Trophoblast cell (in vitro differentiated cells and primary cell): Measurements from ENCODE around the gene ACVR1B.

Experiments used
- DNase-seq, 2 donors: peaks; one replicate each; pipeline ENCODE4 v3.0.0-alpha.2; 2016
- H2AFZ ChIP-seq: 2 replicates; pipeline ENCODE4 v1.6.1; 2013; ENCODE audit warnings: low read length, moderate library complexity, mild to moderate bottlenecking; ENCODE audit not compliant: insufficient read depth, poor library complexity
- H2AK5ac ChIP-seq: 2 replicates; pipeline ENCODE4 v1.6.1; 2013; ENCODE audit warnings: mild to moderate bottlenecking, low read length
- H2BK120ac ChIP-seq: 2 replicates; pipeline ENCODE4 v1.6.1; 2013; ENCODE audit warnings: low read length, mild to moderate bottlenecking, moderate library complexity; ENCODE audit not compliant: insufficient read depth, poor library complexity
- H2BK12ac ChIP-seq: 2 replicates; pipeline ENCODE4 v1.6.1; 2013; ENCODE audit warnings: mild to moderate bottlenecking, low read length, moderate library complexity
- H2BK5ac ChIP-seq: 2 replicates; pipeline ENCODE4 v1.6.1; 2013; ENCODE audit warnings: low read length, low read depth, moderate library complexity, mild to moderate bottlenecking; ENCODE audit not compliant: poor library complexity
- H3K14ac ChIP-seq: 2 replicates; pipeline ENCODE4 v1.6.1; 2013; ENCODE audit warnings: mild to moderate bottlenecking, low read length
- H3K18ac ChIP-seq: 2 replicates; pipeline ENCODE4 v1.6.1; 2013; ENCODE audit warnings: mild to moderate bottlenecking, low read length
- H3K23ac ChIP-seq: 2 replicates; pipeline ENCODE4 v1.6.1; 2013; ENCODE audit warnings: low read length
- H3K27ac ChIP-seq: 2 replicates; pipeline ENCODE4 v1.5.1; 2013; ENCODE audit warnings: low read depth, mild to moderate bottlenecking, inconsistent platforms, low read length, moderate library complexity
- H3K27me3 ChIP-seq: 2 replicates; pipeline ENCODE4 v1.6.1; 2013; ENCODE audit warnings: inconsistent platforms, mild to moderate bottlenecking, low read length, moderate library complexity; ENCODE audit not compliant: insufficient read depth
- H3K36me3 ChIP-seq, 2 experiments: 1 replicate in 1 of 2; 2 replicates in 1 of 2; pipeline ENCODE4 v1.6.1; 2013; ENCODE audit warnings: low read length in 2 of 2, mild to moderate bottlenecking in 2 of 2, moderate library complexity in 1 of 2; ENCODE audit not compliant: insufficient read depth in 2 of 2, control insufficient read depth in 1 of 2
- H3K4ac ChIP-seq: 2 replicates; pipeline ENCODE4 v1.6.1; 2013; ENCODE audit warnings: low read depth, mild to moderate bottlenecking, low read length, moderate library complexity
- H3K4me1 ChIP-seq, 2 experiments: 1 replicate in 1 of 2; 2 replicates in 1 of 2; pipeline ENCODE4 v1.6.1; 2013; ENCODE audit warnings: low read length in 2 of 2, mild to moderate bottlenecking in 2 of 2, moderate library complexity in 1 of 2; ENCODE audit not compliant: insufficient read depth in 2 of 2, control insufficient read depth in 1 of 2
- H3K4me2 ChIP-seq: 2 replicates; pipeline ENCODE4 v1.6.1; 2013; ENCODE audit warnings: inconsistent platforms, mild to moderate bottlenecking, low read length, moderate library complexity
- H3K4me3 ChIP-seq: 2 replicates; pipeline ENCODE4 v1.5.1; 2013; ENCODE audit warnings: mild to moderate bottlenecking, low read depth, low read length, inconsistent platforms
- H3K79me1 ChIP-seq: one replicate; pipeline ENCODE4 v1.6.1; 2013; ENCODE audit warnings: low read length
- H3K79me2 ChIP-seq: 2 replicates; pipeline ENCODE4 v1.6.1; 2013; ENCODE audit warnings: low read length, mild to moderate bottlenecking; ENCODE audit not compliant: control insufficient read depth, insufficient read depth, poor library complexity
- H3K9ac ChIP-seq: 2 replicates; pipeline ENCODE4 v1.6.1; 2013; ENCODE audit warnings: mild to moderate bottlenecking, low read length
- H3K9me3 ChIP-seq: 2 replicates; pipeline ENCODE4 v1.6.1; 2013; ENCODE audit warnings: low read depth, mild to moderate bottlenecking, control low read depth, inconsistent platforms, low read length; ENCODE audit not compliant: insufficient read depth
- H4K12ac ChIP-seq: 2 replicates; pipeline ENCODE4 v1.6.1; 2013; ENCODE audit warnings: low read depth, mild to moderate bottlenecking, low read length, moderate library complexity
- H4K8ac ChIP-seq: 2 replicates; pipeline ENCODE4 v1.6.1; 2013; ENCODE audit warnings: low read depth, mild to moderate bottlenecking, low read length, moderate library complexity
- H4K91ac ChIP-seq: one replicate; pipeline ENCODE4 v1.6.1; 2013; ENCODE audit warnings: low read depth, mild to moderate bottlenecking, low read length, moderate library complexity
- WGBS: extraction: QIAGEN DNeasy Blood & Tissue Kit; methylation state at CpG from one replicate; pipeline ENCODE4 v1.1.7; 2013; ENCODE audit warnings: missing lambda C conversion rate; ENCODE audit not compliant: insufficient read length, insufficient coverage; ENCODE audit errors: extremely low coverage; 5-methylcytosine and 5-hydroxymethylcytosine counted together

Gene ACVR1B

GRCh38 chr12:51913071-51914033, 38.1 kb upstream of the ACVR1B start:
- Histone ChIP-seq H3K4me1 (no peaks in the 10 kb centered on the region), H2AK5ac (no peak overlapping the region), H3K18ac (no peak overlapping the region), H4K91ac (no peak overlapping the region), H3K4ac (no peak overlapping the region), H3K4me2 (no peak overlapping the region), H3K79me2 (no peaks in the 10 kb centered on the region), H3K27ac (no peak overlapping the region), H4K12ac (no peak overlapping the region), H3K23ac (no peak overlapping the region), H3K4me3 (no peak overlapping the region), H3K9me3 (peaks cover 2% of the 10 kb centered on the region), H3K9ac (no peak overlapping the region), H2AFZ (no peak overlapping the region), H3K14ac (no peak overlapping the region), H3K79me1 (no peaks in the 10 kb centered on the region), H3K27me3 (peaks cover 4% of the 10 kb centered on the region), H2BK120ac (no peak overlapping the region), H4K8ac (no peak overlapping the region), H3K36me3 (no peaks in the 10 kb centered on the region), H2BK12ac (no peak overlapping the region), H2BK5ac (no peak overlapping the region)
- no peak for DNase-seq
- no CpG with 5 or more reads among the region's 30 CpGs for WGBS

GRCh38 chr12:51914034-51914923, 37.2 kb upstream of the ACVR1B start:
- Histone ChIP-seq H3K9ac (no peak overlapping the region), H3K4me3 (no peak overlapping the region), H3K79me1 (no peaks in the 10 kb centered on the region), H3K4me2 (no peak overlapping the region), H2AK5ac (no peak overlapping the region), H3K18ac (no peak overlapping the region), H4K12ac (no peak overlapping the region), H2BK120ac (no peak overlapping the region), H3K23ac (no peak overlapping the region), H3K4me1 (no peaks in the 10 kb centered on the region), H2BK12ac (no peak overlapping the region), H3K27me3 (no peaks in the 10 kb centered on the region), H3K14ac (no peak overlapping the region), H2AFZ (no peak overlapping the region), H3K79me2 (no peaks in the 10 kb centered on the region), H4K91ac (no peak overlapping the region), H2BK5ac (no peak overlapping the region), H3K4ac (no peak overlapping the region), H3K9me3 (peaks cover 2% of the 10 kb centered on the region), H4K8ac (no peak overlapping the region), H3K27ac (no peak overlapping the region), H3K36me3 (no peaks in the 10 kb centered on the region)
- DNase-seq: no peak
- WGBS: no CpG with 5 or more reads among the region's 17 CpGs

GRCh38 chr12:51915003-51915625, 36.4 kb upstream of the ACVR1B start:
- Histone ChIP-seq H3K36me3 (no peaks in the 10 kb centered on the region), H2AFZ (no peak overlapping the region), H2BK12ac (no peak overlapping the region), H4K12ac (no peak overlapping the region), H3K4me1 (no peaks in the 10 kb centered on the region), H3K9ac (no peak overlapping the region), H3K14ac (no peak overlapping the region), H3K27ac (no peak overlapping the region), H3K4ac (no peak overlapping the region), H3K27me3 (no peaks in the 10 kb centered on the region), H4K8ac (no peak overlapping the region), H3K18ac (no peak overlapping the region), H3K79me1 (no peaks in the 10 kb centered on the region), H3K4me3 (no peak overlapping the region), H2BK120ac (no peak overlapping the region), H3K79me2 (no peaks in the 10 kb centered on the region), H3K9me3 (peaks cover 2% of the 10 kb centered on the region), H4K91ac (no peak overlapping the region), H3K23ac (no peak overlapping the region), H3K4me2 (no peak overlapping the region), H2AK5ac (no peak overlapping the region), H2BK5ac (no peak overlapping the region)
- no CpG with 5 or more reads among the region's 28 CpGs for WGBS
- no peak for DNase-seq

- no peak overlapping the region for H3K4me2 ChIP-seq
- H3K9me3 ChIP-seq: no peaks in the 10 kb centered on the region
- no peak overlapping the region for H2BK5ac ChIP-seq
- WGBS: no CpG with 5 or more reads among the region's 11 CpGs
- H3K27me3 ChIP-seq: no peaks in the 10 kb centered on the region
- no peaks in the 10 kb centered on the region for H3K79me1 ChIP-seq
- no peak overlapping the region for H3K27ac ChIP-seq
- H3K36me3 ChIP-seq: no peaks in the 10 kb centered on the region
- no peak for DNase-seq
- no peak overlapping the region for H3K9ac ChIP-seq
- H4K8ac ChIP-seq: no peak overlapping the region
- no peak overlapping the region for H3K4ac ChIP-seq
- H2AK5ac ChIP-seq: no peak overlapping the region
- H3K23ac ChIP-seq: no peak overlapping the region
- no peak overlapping the region for H3K14ac ChIP-seq
- H4K91ac ChIP-seq: no peak overlapping the region
- H2BK12ac ChIP-seq: no peak overlapping the region
- H3K4me1 ChIP-seq: no peaks in the 10 kb centered on the region
- no peak overlapping the region for H2AFZ ChIP-seq
- no peaks in the 10 kb centered on the region for H3K79me2 ChIP-seq
- no peak overlapping the region for H4K12ac ChIP-seq
- H3K18ac ChIP-seq: no peak overlapping the region
- no peak overlapping the region for H2BK120ac ChIP-seq
- no peak overlapping the region for H3K4me3 ChIP-seq
Measured at GRCh38 chr12:51915951-51916350, 35.5 kb upstream of the ACVR1B start.
